Fibroblast of mammary gland (primary cell): Measurements from ENCODE around the gene PTPRK.
"Not testable (repeated sequence)": the region's sequence is repeated elsewhere in the genome, so short reads cannot be mapped to it uniquely, and the experiment has no call there.

Experiments
- DNase-seq: peaks from one replicate; pipeline ENCODE4 v3.0.0-alpha.2; 2010; ENCODE audit warnings: low read depth
- H3K4me3 ChIP-seq: 2 replicates; pipeline ENCODE4 v1.5.1; 2011; ENCODE audit warnings: low read depth, mild to moderate bottlenecking, low read length, moderate library complexity; ENCODE audit not compliant: control insufficient read depth
- TF ChIP-seq, protein P1 (sequence below): conservative IDR thresholded peaks from 2 replicates; pipeline ENCODE4 v1.5.1; 2011; ENCODE audit warnings: low read depth, low read length, inconsistent platforms; ENCODE audit not compliant: control insufficient read depth, insufficient read depth

The PTPRK gene

DNA sequence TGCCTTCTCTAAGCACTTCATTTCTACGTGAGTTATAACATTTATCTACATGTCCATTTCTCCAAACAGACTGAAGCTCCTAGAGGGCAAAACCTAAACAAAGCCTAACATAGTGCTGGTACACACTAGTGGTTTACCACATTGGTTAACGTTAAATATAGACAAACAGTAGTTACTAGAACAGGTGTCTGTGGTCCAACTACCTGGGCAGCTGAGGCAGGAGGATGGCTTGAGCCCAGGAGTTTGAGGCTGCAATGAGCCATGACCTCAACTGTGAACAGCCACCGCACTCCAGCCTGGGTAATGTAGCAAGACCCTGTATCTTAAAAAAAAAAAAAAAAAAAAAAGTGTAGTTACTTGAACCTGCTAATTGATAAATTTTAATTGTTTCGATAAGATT is 26.5 kb downstream of the PTPRK start:
- H3K4me3 ChIP-seq, result no peak overlapping the region
- no peak for DNase-seq
- TF ChIP-seq, protein P1, sequence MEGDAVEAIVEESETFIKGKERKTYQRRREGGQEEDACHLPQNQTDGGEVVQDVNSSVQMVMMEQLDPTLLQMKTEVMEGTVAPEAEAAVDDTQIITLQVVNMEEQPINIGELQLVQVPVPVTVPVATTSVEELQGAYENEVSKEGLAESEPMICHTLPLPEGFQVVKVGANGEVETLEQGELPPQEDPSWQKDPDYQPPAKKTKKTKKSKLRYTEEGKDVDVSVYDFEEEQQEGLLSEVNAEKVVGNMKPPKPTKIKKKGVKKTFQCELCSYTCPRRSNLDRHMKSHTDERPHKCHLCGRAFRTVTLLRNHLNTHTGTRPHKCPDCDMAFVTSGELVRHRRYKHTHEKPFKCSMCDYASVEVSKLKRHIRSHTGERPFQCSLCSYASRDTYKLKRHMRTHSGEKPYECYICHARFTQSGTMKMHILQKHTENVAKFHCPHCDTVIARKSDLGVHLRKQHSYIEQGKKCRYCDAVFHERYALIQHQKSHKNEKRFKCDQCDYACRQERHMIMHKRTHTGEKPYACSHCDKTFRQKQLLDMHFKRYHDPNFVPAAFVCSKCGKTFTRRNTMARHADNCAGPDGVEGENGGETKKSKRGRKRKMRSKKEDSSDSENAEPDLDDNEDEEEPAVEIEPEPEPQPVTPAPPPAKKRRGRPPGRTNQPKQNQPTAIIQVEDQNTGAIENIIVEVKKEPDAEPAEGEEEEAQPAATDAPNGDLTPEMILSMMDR, result no peak

DNA sequence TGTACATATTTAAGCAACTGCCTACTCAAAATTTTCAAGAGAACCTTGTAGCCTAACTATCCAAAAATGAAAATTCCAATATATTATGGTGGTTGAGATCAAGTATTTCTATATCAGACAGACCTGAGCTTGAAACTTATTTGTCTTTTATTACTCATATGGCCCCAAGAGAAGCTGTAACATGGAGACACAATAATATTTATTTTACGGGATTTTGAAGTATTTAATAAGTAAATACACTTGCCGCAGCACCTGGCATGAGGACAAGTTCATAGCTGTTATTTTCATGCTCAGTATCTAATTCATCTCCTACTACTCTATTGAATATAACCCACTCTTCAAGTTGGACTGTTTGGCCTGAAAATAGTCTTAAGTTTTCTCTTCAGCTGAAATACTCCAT is 28.0 kb downstream of the PTPRK start:
- no peak overlapping the region for H3K4me3 ChIP-seq
- TF ChIP-seq, protein P1, result no peak
- no peak for DNase-seq

DNA sequence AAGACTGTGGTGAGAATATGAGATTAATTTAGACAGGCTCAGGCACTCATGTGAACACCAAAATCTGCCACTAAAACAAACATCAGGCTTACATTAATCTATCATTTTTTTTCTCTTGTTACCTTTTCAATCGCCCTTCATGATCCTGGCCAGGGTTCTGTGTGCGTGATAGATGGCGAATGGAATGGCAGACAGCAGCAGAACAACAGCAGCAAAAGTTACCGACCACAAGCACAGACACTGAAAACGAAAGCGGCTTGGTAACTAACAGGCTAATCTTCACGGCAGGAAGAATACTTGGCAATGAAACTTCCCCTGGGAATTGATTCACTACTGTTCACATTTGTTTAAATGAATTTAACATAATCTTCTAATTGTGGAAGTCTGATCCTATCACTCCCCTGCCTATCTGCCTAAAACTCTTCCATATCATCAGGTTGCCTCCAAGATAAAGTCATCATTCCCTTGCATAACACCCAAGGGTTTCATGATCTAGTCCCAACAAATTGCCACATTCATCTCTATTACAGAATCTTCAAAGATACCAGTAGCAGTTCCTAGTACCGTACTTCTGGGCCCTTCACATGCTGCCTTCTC is 28.7 kb downstream of the PTPRK start:
- DNase-seq, result peak; percentile 92
- TF ChIP-seq, protein P1, result no peak
- H3K4me3 ChIP-seq, result peak overlapping the region; percentile 46

DNA sequence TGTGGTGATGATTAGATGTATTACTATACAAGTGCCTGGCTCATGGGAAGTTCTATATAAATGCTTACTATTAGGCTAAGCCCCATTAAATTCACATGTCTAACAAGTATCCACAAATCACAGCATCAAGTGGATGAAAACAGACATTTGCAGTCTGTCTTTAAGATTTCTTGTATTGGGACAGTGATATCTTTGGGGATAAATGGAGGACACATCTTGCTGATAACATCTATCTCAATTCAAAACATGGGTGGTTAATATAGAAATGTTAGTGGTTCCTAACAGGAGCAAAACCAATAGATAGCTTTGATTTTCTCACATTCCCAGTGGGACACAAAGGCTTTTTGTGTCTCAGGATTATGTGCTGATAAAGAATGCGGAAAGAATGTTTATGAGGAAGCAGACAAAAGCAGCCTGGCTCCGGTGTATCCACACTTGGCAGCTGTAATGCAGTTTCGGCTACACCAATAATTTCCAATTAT is 29.3 kb downstream of the PTPRK start:
- peak overlapping the region; percentile 46 for H3K4me3 ChIP-seq
- TF ChIP-seq, protein P1, result no peak
- no peak for DNase-seq

DNA sequence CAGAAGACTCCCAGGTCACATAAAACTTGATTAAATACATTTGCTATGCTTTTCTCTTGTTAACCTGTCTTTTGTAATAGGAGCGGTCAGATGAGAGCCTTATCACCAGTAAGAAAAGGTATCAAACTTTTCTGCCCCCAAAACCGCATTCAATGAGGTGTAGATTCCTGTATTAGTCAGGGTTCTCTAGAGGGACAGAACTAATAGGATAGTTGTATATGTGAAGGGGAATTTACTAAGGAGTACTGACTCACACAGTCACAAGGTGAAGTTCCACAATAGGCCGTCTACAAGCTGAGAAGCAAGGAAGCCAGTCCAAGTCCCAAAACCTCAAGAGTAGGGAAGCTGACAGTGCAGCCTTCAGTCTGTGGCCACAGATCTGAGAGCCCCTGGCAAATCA is 32.7 kb downstream of the PTPRK start:
- TF ChIP-seq, protein P1, result no peak
- peak; percentile 64 for DNase-seq
- no peak overlapping the region for H3K4me3 ChIP-seq

DNA sequence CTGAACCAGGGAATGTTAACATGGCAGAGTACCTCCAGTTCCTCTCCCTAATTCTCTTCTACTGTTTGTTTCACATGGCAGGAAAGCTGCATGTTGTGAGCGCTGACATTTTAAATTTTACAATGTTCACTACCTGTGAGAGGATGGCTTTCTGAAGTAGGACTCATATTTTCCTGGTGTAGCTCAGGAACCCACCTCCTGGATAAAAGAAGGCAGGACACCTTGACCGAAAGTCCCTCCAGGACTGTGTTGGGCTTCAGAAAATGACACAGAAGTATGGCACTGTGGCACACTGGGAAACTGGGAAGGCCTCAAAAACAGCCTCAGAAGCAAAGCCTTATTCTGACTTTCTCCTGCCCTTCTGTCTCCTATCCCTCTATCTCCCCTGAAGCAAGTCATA is 33.3 kb downstream of the PTPRK start:
- no peak for DNase-seq
- no peak overlapping the region for H3K4me3 ChIP-seq
- TF ChIP-seq, protein P1, result peak; percentile 37

DNA sequence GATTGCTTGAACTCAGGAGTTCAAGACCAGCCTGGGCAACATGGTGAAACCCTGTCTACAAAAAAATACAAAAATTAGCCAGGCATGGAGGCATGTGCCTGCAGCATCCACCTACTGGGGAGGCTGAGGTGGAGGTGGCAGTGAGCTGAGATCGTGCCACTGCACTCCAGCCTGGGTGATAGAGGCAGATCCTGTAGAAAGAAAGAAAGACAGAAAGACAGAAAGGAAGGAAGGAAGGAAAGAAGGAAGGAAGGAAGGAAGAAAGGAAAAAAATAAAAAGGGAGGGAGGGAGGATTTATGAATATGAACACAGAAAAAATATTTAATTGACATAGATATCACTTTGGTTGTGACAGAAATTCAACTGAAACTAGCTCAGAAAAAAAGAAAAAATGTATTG is 33.8 kb downstream of the PTPRK start:
- not testable (repeated sequence) for H3K4me3 ChIP-seq, DNase-seq
